HG03520 (cell line): ENCODE data around the gene ATF7.
"Not testable (repeated sequence)": the region's sequence is repeated elsewhere in the genome, so short reads cannot be mapped to it uniquely, and the experiment has no call there.

ENCODE experiments used
- ATAC-seq: cut with Tn5 transposase; IDR thresholded peaks from one replicate; pipeline ENCODE4 v1.9.1; 2021; ENCODE audit warnings: mild to moderate bottlenecking, moderate library complexity; ENCODE audit not compliant: unreplicated experiment

The ATF7 gene

GRCh38 chr12:53625946-53626701 lies at the start of gene ATF7:
TSS of gene ATF7 (minus strand) at chr12:53626382. CDS start at chr12:53601000, 25,382 bp downstream.
- ATAC-seq = peak; percentile 93

GRCh38 chr12:53674977-53675700 lies 49.0 kb upstream of the ATF7 start:
- ATAC-seq = no peak

- ATAC-seq = no peak
Observed at GRCh38 chr12:53670971-53671370, 44.8 kb upstream of the ATF7 start.

GRCh38 chr12:53670308-53670707 lies 44.1 kb upstream of the ATF7 start:
- ATAC-seq = no peak

- ATAC-seq = no peak
Observed at GRCh38 chr12:53667080-53667479, 40.9 kb upstream of the ATF7 start.

GRCh38 chr12:53664936-53665335 lies 38.8 kb upstream of the ATF7 start:
- ATAC-seq = no peak

- no peak for ATAC-seq
Observed at GRCh38 chr12:53664191-53664590, 38.0 kb upstream of the ATF7 start.

GRCh38 chr12:53660041-53660440 lies 33.9 kb upstream of the ATF7 start:
- no peak for ATAC-seq

GRCh38 chr12:53659571-53659981 lies 33.4 kb upstream of the ATF7 start:
- ATAC-seq = no peak

- no peak for ATAC-seq
Observed at GRCh38 chr12:53659011-53659551, 32.9 kb upstream of the ATF7 start.

GRCh38 chr12:53657041-53657440 lies 30.9 kb upstream of the ATF7 start:
- ATAC-seq = no peak

- no peak for ATAC-seq
Observed at GRCh38 chr12:53653595-53653994, 27.4 kb upstream of the ATF7 start.

- ATAC-seq = no peak
Observed at GRCh38 chr12:53652366-53652765, 26.2 kb upstream of the ATF7 start.

GRCh38 chr12:53651737-53652136 lies 25.6 kb upstream of the ATF7 start:
- no peak for ATAC-seq

- not testable (repeated sequence) for ATAC-seq
Observed at GRCh38 chr12:53646300-53646699, 20.1 kb upstream of the ATF7 start.

- no peak for ATAC-seq
Observed at GRCh38 chr12:53645165-53645564, 19.0 kb upstream of the ATF7 start.

- no peak for ATAC-seq
Observed at GRCh38 chr12:53644133-53644532, 18.0 kb upstream of the ATF7 start.

GRCh38 chr12:53643232-53643979 lies 17.2 kb upstream of the ATF7 start:
- no peak for ATAC-seq

- ATAC-seq = no peak
Observed at GRCh38 chr12:53638057-53638456, 11.9 kb upstream of the ATF7 start.

GRCh38 chr12:53636641-53637040 lies 10.5 kb upstream of the ATF7 start:
- ATAC-seq = no peak

GRCh38 chr12:53635708-53636107 lies 9.5 kb upstream of the ATF7 start:
- ATAC-seq = not testable (repeated sequence)
